Lung (tissue), 12 donors: ENCODE results near the gene KDM6B. TPM values are rescaled to one million over a fixed set of nuclear protein-coding genes. Genes with fewer than 3 reads are reported as not detected.

Experiments
- ATAC-seq: fragments of 200-7000 bp; cut with Tn5 transposase; one replicate; pipeline ENCODE4 v1.9.1; 2020; ENCODE audit warnings: moderate number of reproducible peaks; ENCODE audit not compliant: insufficient read depth, low FRiP score
- DNase-seq, 3 donors: peaks; one replicate each; pipeline ENCODE4 v3.0.0-alpha.2; 2013 to 2017
- H3K27ac ChIP-seq, 2 donors: one replicate each; pipeline ENCODE4 v1.5.1; 2013; ENCODE audit warnings: mild to moderate bottlenecking in 2 of 2, moderate library complexity in 2 of 2, control low read depth in 1 of 2, inconsistent platforms in 1 of 2, low read depth in 1 of 2, low read length in 1 of 2
- H3K27me3 ChIP-seq, 3 donors: one replicate each; pipeline ENCODE4 v1.5.1; 2013; ENCODE audit warnings: low read length in 2 of 3; ENCODE audit not compliant: control insufficient read depth in 3 of 3, insufficient read depth in 3 of 3
- H3K36me3 ChIP-seq, 4 donors: one replicate each; pipeline ENCODE4 v1.5.1; 2013; ENCODE audit warnings: low read length in 4 of 4, mild to moderate bottlenecking in 1 of 4, moderate library complexity in 1 of 4; ENCODE audit not compliant: control insufficient read depth in 4 of 4, insufficient read depth in 4 of 4
- H3K4me1 ChIP-seq, 5 donors: one replicate each; pipeline ENCODE4 v1.5.1; 2013; ENCODE audit warnings: low read length in 5 of 5, mild to moderate bottlenecking in 2 of 5, moderate library complexity in 1 of 5; ENCODE audit not compliant: control insufficient read depth in 5 of 5, insufficient read depth in 5 of 5
- H3K4me3 ChIP-seq: one replicate; pipeline ENCODE4 v1.5.1; 2013; ENCODE audit warnings: mild to moderate bottlenecking, control low read depth, moderate library complexity
- H3K9ac ChIP-seq, 2 donors: one replicate each; pipeline ENCODE4 v1.5.1; 2013; ENCODE audit warnings: low read length in 2 of 2, control low read depth in 1 of 2; ENCODE audit not compliant: insufficient read depth in 1 of 2
- H3K9me3 ChIP-seq, 4 donors: one replicate each; pipeline ENCODE4 v1.5.1; 2013; ENCODE audit warnings: low read length in 3 of 4, mild to moderate bottlenecking in 1 of 4, moderate library complexity in 1 of 4; ENCODE audit not compliant: control insufficient read depth in 4 of 4, insufficient read depth in 3 of 4
- CTCF ChIP-seq: IDR thresholded peaks from 2 replicates; pipeline ENCODE4 v1.5.1; 2012; ENCODE audit warnings: mild to moderate bottlenecking; ENCODE audit errors: control extremely low read depth, extremely low read depth
- WGBS, 2 donors: extraction: QIAGEN DNeasy Blood & Tissue Kit; methylation state at CpG; one replicate each; pipeline ENCODE4 v1.1.7; 2013; 5-methylcytosine and 5-hydroxymethylcytosine counted together
- polyA plus RNA-seq, 2 donors: library from polyadenylated mRNA; stranded (reverse); fragments of 200-250 nt; gene quantifications; one replicate each; pipeline ENCODE4 v1.2.1, GENCODE V29; 2013
- total RNA-seq, 2 donors: library from RNA; depleted of rRNA in 1 of 2; stranded (reverse); fragments of >200 nt in 1 of 2; gene quantifications; one replicate each; pipeline ENCODE4 v1.2.1, GENCODE V29; 2014 to 2021
- donor health status: control.
- donor health status: control.
- donor health status: Bipolar disorder and iron deficiency.
- donor health status: healthy.
- donor health status: DM: yes; HTN: yes; CAD: no.

The KDM6B gene
- total and polyA plus RNA-seq, 4 donors: 21.0 to 52.9 (median 34.5) TPM

GRCh38 chr17:7823581-7824001 lies 10.4 kb upstream of the KDM6B start:
- DNase-seq (no peak), ATAC-seq (no peak)
- no peak overlapping the region for H3K27ac ChIP-seq
- H3K4me1 ChIP-seq: peaks cover 0 to 4% (median 0%) of the 10 kb centered on the region in 5 donors
- H3K9me3 ChIP-seq: no peaks in the 10 kb centered on the region
- no peaks in the 10 kb centered on the region for H3K36me3 ChIP-seq
- peaks cover 0 to 7% (median 4%) of the 10 kb centered on the region in 3 donors for H3K27me3 ChIP-seq
- H3K4me3 ChIP-seq: no peak overlapping the region
- TF ChIP-seq CTCF: no peak
- WGBS, 2 donors: 90 to 92% methylated on average over 20 of the region's 20 CpGs
- peak overlapping the region in 1 of 2 donors; percentile 9 for H3K9ac ChIP-seq

- peaks cover 0 to 4% (median 0%) of the 10 kb centered on the region in 5 donors for H3K4me1 ChIP-seq
- no peaks in the 10 kb centered on the region for H3K36me3 ChIP-seq
- H3K27me3 ChIP-seq: peaks cover 0 to 7% (median 4%) of the 10 kb centered on the region in 3 donors
- TF ChIP-seq CTCF: no peak
- no peak overlapping the region for H3K4me3 ChIP-seq
- DNase-seq: no peak
- no peaks in the 10 kb centered on the region for H3K9me3 ChIP-seq
- H3K27ac ChIP-seq: no peak overlapping the region
- ATAC-seq: no peak
- no peak overlapping the region for H3K9ac ChIP-seq
- WGBS, 2 donors: 88 to 96% methylated on average over 9 of the region's 9 CpGs
Measured at GRCh38 chr17:7824021-7824924, 9.7 kb upstream of the KDM6B start.

- peak in 2 of 3 donors; percentile 28 to 50 for DNase-seq
- Histone ChIP-seq H3K9ac (no peak overlapping the region), H3K4me3 (no peak overlapping the region), H3K36me3 (no peaks in the 10 kb centered on the region), H3K9me3 (no peaks in the 10 kb centered on the region), H3K27me3 (peaks cover 0 to 7% (median 4%) of the 10 kb centered on the region in 3 donors), H3K4me1 (peaks cover 0 to 4% (median 0%) of the 10 kb centered on the region in 5 donors), H3K27ac (no peak overlapping the region)
- no peak for TF ChIP-seq CTCF
- WGBS, 2 donors: 39 to 63% methylated on average over 12 of the region's 12 CpGs
- no peak for ATAC-seq
Measured at GRCh38 chr17:7825206-7825990, 8.6 kb upstream of the KDM6B start.
